NAMALWA (cell line): Measurements from ENCODE around the gene TACR2.

Source experiments
- DNase-seq: peaks from one replicate; pipeline ENCODE4 v3.0.0-alpha.2; 2015; ENCODE audit warnings: low spot score

Gene TACR2

GRCh38 chr10:69416695-69417094 is at the start of gene TACR2:
TSS of gene TACR2 (minus strand) at chr10:69416918. CDS start at chr10:69416323, 595 bp downstream.
- no peak for DNase-seq

- DNase-seq = no peak
Measured at GRCh38 chr10:69466158-69466490, 49.4 kb upstream of the TACR2 start.

- no peak for DNase-seq
Measured at GRCh38 chr10:69465457-69466157, 48.9 kb upstream of the TACR2 start.

DNA sequence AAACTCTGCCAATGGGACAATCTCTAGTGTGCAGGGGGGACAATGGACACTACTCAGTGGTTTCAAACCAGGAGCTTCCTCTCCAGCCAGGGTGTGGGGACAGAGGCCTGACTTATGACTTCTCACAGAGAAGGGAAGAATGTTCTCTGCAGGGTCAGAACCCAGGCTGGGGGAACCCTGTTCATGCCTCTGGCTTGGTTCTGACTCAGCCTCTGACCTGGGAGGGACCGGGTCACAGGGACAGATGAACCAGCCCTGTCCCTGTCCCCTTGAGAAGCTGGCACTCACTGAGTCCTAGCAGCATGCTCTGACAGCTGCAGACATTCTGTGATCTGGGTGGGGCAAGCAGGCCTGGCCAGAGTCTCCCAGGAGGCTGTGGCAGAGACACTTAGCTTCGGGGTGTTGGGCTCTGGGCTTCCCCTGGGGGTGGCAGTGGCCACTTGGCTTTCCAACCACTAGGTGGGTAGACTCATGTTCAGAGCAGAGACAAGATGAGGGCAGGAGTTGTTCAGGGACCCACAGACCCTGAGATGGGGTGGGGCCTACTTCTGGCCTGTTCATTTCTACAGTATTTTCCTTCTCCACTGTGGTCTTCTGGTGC is 48.2 kb upstream of the TACR2 start:
- DNase-seq = peak; percentile 8

- DNase-seq = no peak
Measured at GRCh38 chr10:69464401-69464800, 47.7 kb upstream of the TACR2 start.

DNA sequence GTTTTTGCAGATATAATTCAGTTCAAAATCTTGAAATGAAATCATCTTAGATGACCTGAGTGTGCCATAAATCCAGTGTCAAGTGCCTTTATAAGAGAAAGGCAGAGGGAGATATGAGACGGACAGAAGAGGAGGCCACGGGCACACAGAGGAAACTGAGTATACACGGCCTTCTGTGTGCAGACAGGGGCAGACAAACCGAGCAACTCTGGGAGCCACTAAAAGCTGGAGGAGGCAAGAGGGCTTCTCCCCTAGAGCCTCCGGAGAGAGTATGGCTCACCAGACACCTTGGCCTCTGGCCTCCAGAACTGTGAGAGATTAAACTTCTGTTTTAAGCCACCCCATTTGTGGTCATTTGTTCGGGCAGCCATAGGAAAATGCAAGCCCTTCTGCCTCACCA is 47.2 kb upstream of the TACR2 start:
- no peak for DNase-seq

GRCh38 chr10:69461243-69462025 is 44.7 kb upstream of the TACR2 start:
- DNase-seq = no peak

DNA sequence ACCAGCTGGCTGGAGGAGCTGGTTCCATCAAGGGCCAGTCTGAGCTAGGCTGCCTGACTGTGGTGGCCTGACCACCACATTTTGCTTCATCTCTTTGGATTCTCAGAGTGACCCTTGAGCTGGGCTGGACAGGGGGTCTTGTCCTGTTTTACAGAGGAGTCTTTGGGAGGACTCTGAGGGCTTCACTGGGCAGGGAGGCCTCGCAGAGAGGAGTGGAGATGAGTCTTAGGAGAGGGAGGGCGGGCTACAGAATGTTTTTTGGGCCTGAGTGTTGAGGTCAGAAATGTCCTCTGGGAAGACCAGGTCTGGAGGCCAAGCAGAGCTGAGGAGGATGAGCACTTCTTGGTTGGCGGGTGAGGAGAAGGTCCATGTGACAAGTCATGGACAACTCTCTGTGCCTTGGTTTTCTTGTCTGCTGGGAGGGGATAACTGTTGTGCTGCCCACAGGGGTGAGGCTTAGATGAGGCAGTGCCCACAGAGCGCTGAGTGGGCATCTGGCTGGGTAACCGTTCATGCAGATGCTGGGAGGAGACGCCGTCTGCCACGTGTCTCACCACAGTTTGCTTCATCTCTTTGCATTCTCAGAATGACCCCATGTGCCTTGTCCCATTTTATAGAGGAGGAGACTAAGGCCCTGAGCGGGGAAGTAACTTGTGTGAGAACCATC is 44.0 kb upstream of the TACR2 start:
- no peak for DNase-seq

DNA sequence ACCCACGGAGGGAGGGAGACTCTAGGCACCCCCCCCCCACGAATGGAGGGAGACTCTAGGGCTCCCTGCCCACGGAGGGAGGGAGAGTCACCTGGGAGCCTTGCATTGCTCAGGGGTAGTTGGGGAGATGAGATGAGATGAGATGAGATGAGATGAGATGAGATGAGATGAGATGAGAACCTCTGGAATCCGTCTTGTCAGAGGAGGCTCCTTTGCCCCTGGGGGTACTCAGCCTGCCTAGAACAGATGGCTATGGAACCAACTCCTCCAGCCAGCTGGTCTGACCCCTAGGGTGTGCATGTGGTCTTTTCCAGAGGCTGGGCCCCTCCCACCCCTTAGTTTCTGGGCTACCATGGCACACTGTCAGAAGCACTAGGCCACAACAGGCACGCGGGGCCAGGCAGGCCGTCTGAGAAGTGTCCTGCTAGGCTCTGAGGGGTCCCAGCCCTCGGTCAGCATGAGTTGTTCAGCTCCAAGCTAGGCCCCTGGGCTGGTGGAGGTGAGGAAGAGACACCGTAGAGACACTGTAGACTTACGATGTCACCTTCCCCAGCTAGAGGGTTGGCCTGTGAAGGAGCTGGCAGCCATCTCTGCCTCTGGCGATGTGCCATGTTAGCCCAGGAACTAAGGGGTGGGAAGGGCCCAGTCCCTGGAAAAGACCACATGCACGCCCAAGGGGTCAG is 43.3 kb upstream of the TACR2 start:
- no peak for DNase-seq

DNA sequence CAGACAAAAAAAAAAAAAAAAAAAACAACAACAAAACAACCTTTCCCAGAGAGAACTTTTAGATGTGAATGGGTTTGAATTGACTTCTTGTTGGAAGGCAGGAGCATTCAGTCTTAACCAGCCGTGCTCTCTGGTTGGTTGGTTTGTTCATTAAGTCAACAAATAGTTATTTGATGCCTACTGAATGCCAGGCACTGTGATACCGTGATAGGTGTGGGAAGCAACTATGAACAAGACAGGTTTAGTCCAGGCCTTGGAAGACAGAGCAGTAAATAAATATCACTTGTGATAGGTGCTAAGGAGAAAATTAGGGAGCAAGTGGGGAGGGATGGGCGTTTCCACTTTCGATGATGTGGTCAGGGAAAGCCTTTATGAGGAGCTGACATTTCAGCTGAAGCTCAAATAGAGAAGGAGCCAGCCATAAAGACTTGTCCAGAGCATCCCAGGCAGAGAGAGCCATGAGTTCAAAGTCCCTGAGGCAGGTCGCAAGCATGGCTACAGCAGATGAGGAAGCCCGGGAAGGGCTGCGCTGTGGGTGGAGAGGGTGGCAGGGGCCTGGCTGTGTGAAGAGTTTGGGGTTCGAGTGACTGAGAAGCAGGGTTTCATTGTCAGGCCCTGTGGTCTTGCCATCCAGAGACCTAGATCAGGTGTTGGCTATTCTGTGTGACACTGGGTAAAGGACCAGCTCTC is 42.5 kb upstream of the TACR2 start:
- no peak for DNase-seq

GRCh38 chr10:69458430-69459100 is 41.8 kb upstream of the TACR2 start:
- no peak for DNase-seq

GRCh38 chr10:69457771-69458237 is 41.1 kb upstream of the TACR2 start:
- no peak for DNase-seq

DNA sequence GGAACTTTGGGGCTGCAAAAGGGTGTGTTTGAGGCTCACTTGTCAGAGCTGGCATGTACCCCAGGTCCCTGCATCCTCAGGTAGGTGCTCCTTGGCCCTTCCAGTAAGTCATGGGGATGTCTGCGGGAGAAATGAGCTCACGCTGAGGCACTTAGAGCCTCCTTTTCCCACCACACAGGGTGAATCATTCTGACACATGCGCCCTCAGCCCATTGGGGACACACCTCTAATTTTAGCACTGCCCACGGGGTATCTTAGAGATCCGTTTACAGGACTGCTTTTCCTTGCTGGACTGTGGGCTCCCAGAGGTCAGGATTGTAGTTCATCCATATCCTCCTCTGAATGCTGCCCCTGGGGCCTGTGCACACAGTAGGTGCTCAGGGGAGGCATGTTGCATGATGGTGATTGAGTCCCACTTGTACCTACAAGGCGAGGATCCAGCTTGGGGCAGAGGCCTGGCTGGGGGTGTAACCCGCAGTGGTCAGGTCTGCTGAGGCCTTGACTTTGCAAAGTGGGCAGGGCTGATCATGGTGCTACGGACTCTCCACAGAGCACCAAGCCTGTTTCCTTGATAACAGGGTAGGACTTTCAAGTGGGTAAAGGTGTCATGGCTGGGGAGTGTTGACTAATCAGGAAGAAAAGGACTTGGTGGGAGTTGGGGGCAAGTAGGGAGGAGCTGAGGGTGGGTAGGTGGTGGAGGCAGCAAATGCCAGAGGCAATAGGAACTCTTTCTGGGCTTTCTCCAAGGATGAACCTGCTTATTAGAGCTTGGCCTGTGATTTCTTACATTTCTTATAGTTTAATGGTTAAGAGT is 40.4 kb upstream of the TACR2 start:
- DNase-seq = no peak

- DNase-seq = no peak
Measured at GRCh38 chr10:69455006-69455763, 38.5 kb upstream of the TACR2 start.

DNA sequence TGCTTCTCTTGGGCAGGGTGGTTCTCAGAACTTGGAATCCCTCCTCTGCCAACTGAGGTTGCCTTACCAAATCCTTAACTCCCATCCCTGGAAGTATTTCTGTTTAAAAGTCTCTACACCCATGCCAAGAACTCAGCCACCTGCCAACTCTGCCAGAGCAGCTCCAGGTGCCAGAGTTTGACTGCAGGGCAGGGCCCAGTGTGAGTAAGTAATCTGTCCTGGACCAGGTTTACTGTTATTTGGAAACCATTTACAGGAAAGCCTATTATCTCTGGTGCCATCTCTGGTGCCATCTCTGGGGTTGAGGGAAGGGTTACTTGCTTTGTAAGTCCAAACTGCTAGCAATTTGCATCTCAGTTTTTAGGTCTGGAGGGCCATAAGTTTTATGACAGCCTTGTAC is 37.1 kb upstream of the TACR2 start:
- DNase-seq = no peak

GRCh38 chr10:69452676-69453415 is 36.1 kb upstream of the TACR2 start:
- DNase-seq = no peak

GRCh38 chr10:69451784-69452251 is 35.1 kb upstream of the TACR2 start:
- no peak for DNase-seq

DNA sequence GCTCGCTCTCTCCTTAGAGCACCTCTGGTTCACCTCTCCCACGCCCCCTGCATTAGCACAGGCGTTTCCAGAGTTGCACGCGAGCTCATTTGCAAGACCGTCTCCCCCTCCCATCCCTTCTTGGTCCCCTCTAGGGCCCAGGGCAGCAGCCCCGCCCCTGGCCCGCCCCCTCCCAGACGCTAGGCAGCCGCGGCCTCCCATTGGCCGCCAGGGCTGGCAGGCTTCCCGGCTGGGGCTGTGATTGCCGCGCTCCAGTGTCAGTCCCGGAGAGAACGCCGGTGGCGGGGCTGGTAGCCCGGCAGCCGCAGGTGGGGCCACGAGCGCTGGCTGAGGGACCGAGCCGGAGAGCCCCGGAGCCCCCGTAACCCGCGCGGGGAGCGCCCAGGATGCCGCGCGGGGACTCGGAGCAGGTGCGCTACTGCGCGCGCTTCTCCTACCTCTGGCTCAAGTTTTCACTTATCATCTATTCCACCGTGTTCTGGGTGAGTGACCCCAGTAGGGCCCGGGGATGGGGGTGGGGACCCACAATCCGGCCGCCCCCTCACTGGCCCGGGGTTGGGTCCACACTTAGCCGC is 34.6 kb upstream of the TACR2 start, which contains the start of gene TSPAN15:
TSS of gene TSPAN15 (plus strand) at position 257 of the 575 bp plus-strand sequence. CDS start at position 387, 130 bp downstream.
- peak; percentile 91 for DNase-seq
